ENCODE measurements around the gene HYKK. TPM values are rescaled to one million over a fixed set of nuclear protein-coding genes. Genes with fewer than 3 reads are reported as not detected.
A peak's percentile ranks its signal among the peaks of the same experiment; 100 is the strongest.

HYKK gene
- total RNA-seq, 1 experiment from 2014 or later = 3.1 TPM

GRCh38 chr15:78540871-78541743, 33.7 kb downstream of the HYKK start:
- peaks cover 36% of the 10 kb centered on the region for H3K36me3 Mint-ChIP-seq
- DNase-seq (ENCODE audit: low spot score) = no peak
- H3K4me3 Mint-ChIP-seq = peak overlapping the region; percentile 96
- H3K27me3 Mint-ChIP-seq (ENCODE audit: low read depth) = no peaks in the 10 kb centered on the region
- peaks cover 11% of the 10 kb centered on the region for H3K4me1 Mint-ChIP-seq
- H3K27ac Mint-ChIP-seq = peak overlapping the region; percentile 96
- H3K9me3 Mint-ChIP-seq = no peaks in the 10 kb centered on the region
- POLR2A ChIA-PET = interaction anchor here (3.4 kb wide), 1 partner anchor 25 kb away, joined by 35 read pairs; the partner anchor contains the start of gene CHRNA5
- CTCF ChIA-PET = interaction anchor here (0.8 to 2.1 kb wide), 5 partner anchors 24 to 119 kb away, joined by 3 to 10 read pairs (median 3); partner anchors contain the start of gene CHRNA5
- peak; percentile 6; the same call in 1 of the 2 replicates for ATAC-seq
- no peak for TF ChIP-seq ZNF232 (CRISPR knock-in tag; IDR thresholded peaks at IDR 0.05)
- 0 out of 2 replicates have a peak, but pooled peaks have one; percentile 5 for TF ChIP-seq KAT7 (CRISPR knock-in tag; IDR thresholded peaks at IDR 0.05; ENCODE audit: borderline replicate concordance)

- CTCF ChIA-PET = interaction anchor here (2.1 kb wide), 1 partner anchor 33 kb away, joined by 10 read pairs; no protein-coding TSS in a partner anchor
These were observed 34.3 kb downstream of the HYKK start for GRCh38 chr15:78541744-78542034.

More at GRCh38 chr15:78541744-78542034, 34.3 kb downstream of the HYKK start:
- H3K36me3 Mint-ChIP-seq = peaks cover 42% of the 10 kb centered on the region
- no peak for ATAC-seq
- peak overlapping the region; percentile 96 for H3K4me3 Mint-ChIP-seq
- no peak for DNase-seq (ENCODE audit: low spot score)
- POLR2A ChIA-PET = interaction anchor here (3.4 kb wide), 1 partner anchor 24 kb away, joined by 35 read pairs; the partner anchor contains the start of gene CHRNA5
- no peaks in the 10 kb centered on the region for H3K27me3 Mint-ChIP-seq (ENCODE audit: low read depth)
- peak overlapping the region; percentile 18; the same call in 1 of the 2 replicates for H3K27ac Mint-ChIP-seq
- peaks cover 11% of the 10 kb centered on the region for H3K4me1 Mint-ChIP-seq
- H3K9me3 Mint-ChIP-seq = no peaks in the 10 kb centered on the region
- no peak for TF ChIP-seq ARID4B (CRISPR knock-in tag; IDR thresholded peaks at IDR 0.05; ENCODE audit: borderline replicate concordance)
- no peak for TF ChIP-seq FOXJ3 (CRISPR knock-in tag; IDR thresholded peaks at IDR 0.05; ENCODE audit: borderline replicate concordance)
- TF ChIP-seq GRHL2 (CRISPR knock-in tag; IDR thresholded peaks at IDR 0.05; ENCODE audit: insufficient replicate concordance, severe bottlenecking) = no peak
- no peak for TF ChIP-seq MAX (CRISPR knock-in tag; IDR thresholded peaks at IDR 0.05)
- no peak for TF ChIP-seq RORB (CRISPR knock-in tag; IDR thresholded peaks at IDR 0.05)
- TF ChIP-seq ATF3 (CRISPR knock-in tag; conservative IDR thresholded peaks at IDR 0.05) = no peak
- TF ChIP-seq HMGXB4 (CRISPR knock-in tag; IDR thresholded peaks at IDR 0.05) = no peak
- no peak for TF ChIP-seq FOXP4 (CRISPR knock-in tag; IDR thresholded peaks at IDR 0.05)
- no peak for TF ChIP-seq MYBL2 (CRISPR knock-in tag; IDR thresholded peaks at IDR 0.05)
- no peak for TF ChIP-seq SMAD4 (CRISPR knock-in tag; IDR thresholded peaks at IDR 0.05)
- no peak for TF ChIP-seq ERG (CRISPR knock-in tag; IDR thresholded peaks at IDR 0.05)
- no peak for TF ChIP-seq ZSCAN18 (CRISPR knock-in tag; IDR thresholded peaks at IDR 0.05)

Data from WTC11 (cell line).